Measurements from ENCODE around the gene ANO3.

The ANO3 gene

GRCh38 chr11:26418386-26418912, 86.5 kb downstream of the ANO3 start:
- Histone ChIP-seq H3K27ac (no peak overlapping the region), H3K9ac (no peak overlapping the region), H3K27me3 (ENCODE audit: control insufficient read depth, insufficient read depth, low read length) (no peaks in the 10 kb centered on the region), H3K4me3 (ENCODE audit: low read depth, low read length) (no peak overlapping the region), H2AFZ (no peak overlapping the region), H3K4me2 (ENCODE audit: low read length) (no peak overlapping the region), H3K36me3 (ENCODE audit: control insufficient read depth, insufficient read depth, low read length) (no peaks in the 10 kb centered on the region), H3K79me2 (no peaks in the 10 kb centered on the region), H3K4me1 (no peaks in the 10 kb centered on the region), H3K9me3 (ENCODE audit: control insufficient read depth, low read length) (no peaks in the 10 kb centered on the region)
- TF ChIP-seq CTCF (IDR thresholded peaks at IDR 0.05), result no peak

DNA sequence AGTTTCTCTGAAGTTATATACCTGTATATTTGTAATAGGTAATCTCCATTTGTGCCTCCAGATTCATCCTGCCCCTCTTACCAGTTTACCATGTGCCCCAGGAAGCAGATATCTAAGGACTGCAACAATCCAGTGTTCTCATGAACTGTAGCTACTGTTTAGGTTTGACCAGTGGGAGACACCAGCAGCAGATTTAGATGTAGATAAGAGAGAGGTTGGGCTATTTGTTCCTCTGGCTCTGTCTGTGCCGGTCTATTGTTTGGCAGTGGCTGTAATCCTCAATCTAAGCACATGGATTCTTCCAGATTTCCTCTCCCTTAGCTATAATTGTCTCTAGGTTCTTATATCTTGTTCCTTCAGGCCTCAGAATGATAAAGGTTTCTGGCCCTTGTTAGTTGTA, 88.4 kb downstream of the ANO3 start:
- H3K4me1 ChIP-seq, result no peaks in the 10 kb centered on the region
- no peak overlapping the region for H3K4me2 ChIP-seq (ENCODE audit: low read length)
- H3K4me3 ChIP-seq (ENCODE audit: low read depth, low read length), result no peak overlapping the region
- H3K9ac ChIP-seq, result no peak overlapping the region
- no peaks in the 10 kb centered on the region for H3K9me3 ChIP-seq (ENCODE audit: control insufficient read depth, low read length)
- no peaks in the 10 kb centered on the region for H3K36me3 ChIP-seq (ENCODE audit: control insufficient read depth, insufficient read depth, low read length)
- H2AFZ ChIP-seq, result no peak overlapping the region
- no peaks in the 10 kb centered on the region for H3K79me2 ChIP-seq
- no peak overlapping the region for H3K27ac ChIP-seq
- no peak for TF ChIP-seq CTCF (IDR thresholded peaks at IDR 0.05)
- no peaks in the 10 kb centered on the region for H3K27me3 ChIP-seq (ENCODE audit: control insufficient read depth, insufficient read depth, low read length)

DNA sequence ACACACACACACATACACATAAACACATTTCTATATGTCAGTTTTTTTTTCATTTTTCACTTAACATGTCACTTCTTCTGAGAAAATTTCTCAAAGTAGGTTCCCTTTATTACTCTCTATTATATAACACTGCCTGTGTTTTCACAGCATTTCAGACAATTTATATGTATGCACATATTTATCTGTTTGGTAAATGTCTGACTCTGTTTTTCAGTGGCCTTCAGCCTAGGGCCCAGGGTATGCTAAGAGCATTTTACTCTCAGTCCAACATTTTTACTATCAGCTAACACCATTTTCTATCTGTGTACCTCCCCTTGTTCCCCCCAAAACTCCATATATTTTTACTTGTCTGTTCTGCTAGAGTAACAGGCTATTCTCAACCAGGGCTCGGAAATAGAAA, 92.3 kb downstream of the ANO3 start:
- no peak for TF ChIP-seq CTCF (IDR thresholded peaks at IDR 0.05)
- Histone ChIP-seq H3K4me2 (ENCODE audit: low read length) (no peak overlapping the region), H3K4me3 (ENCODE audit: low read depth, low read length) (no peak overlapping the region), H3K27ac (no peak overlapping the region), H3K9ac (no peak overlapping the region), H3K27me3 (ENCODE audit: control insufficient read depth, insufficient read depth, low read length) (no peaks in the 10 kb centered on the region), H3K36me3 (ENCODE audit: control insufficient read depth, insufficient read depth, low read length) (no peaks in the 10 kb centered on the region), H3K4me1 (no peaks in the 10 kb centered on the region), H3K79me2 (no peaks in the 10 kb centered on the region), H2AFZ (no peak overlapping the region), H3K9me3 (ENCODE audit: control insufficient read depth, low read length) (no peaks in the 10 kb centered on the region)

DNA sequence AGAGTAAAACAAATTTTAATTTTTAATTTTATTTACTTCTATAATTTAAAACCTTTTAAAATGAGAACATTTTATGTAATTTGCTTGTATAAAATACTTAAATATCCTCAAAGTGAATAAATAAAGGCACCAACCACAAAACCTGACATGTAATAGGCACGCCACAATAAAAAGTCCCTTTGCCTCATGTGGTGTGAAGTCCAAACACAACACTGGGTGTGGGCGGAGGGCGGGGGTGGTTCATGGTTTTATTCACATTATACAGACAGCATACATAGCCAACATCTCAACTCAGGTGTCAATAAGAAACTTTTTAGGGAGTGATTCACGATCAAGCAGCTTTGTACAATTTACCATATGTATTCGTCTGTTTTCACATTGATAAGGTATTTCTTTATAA, 107.9 kb downstream of the ANO3 start:
- Histone ChIP-seq H3K27me3 (ENCODE audit: control insufficient read depth, insufficient read depth, low read length) (no peaks in the 10 kb centered on the region), H3K4me3 (ENCODE audit: low read depth, low read length) (no peak overlapping the region), H3K9ac (no peak overlapping the region), H3K79me2 (no peaks in the 10 kb centered on the region), H3K27ac (no peak overlapping the region), H3K4me2 (ENCODE audit: low read length) (no peak overlapping the region), H2AFZ (no peak overlapping the region), H3K9me3 (ENCODE audit: control insufficient read depth, low read length) (no peaks in the 10 kb centered on the region), H3K36me3 (ENCODE audit: control insufficient read depth, insufficient read depth, low read length) (no peaks in the 10 kb centered on the region), H3K4me1 (no peaks in the 10 kb centered on the region)
- TF ChIP-seq CTCF (IDR thresholded peaks at IDR 0.05), result no peak

DNA sequence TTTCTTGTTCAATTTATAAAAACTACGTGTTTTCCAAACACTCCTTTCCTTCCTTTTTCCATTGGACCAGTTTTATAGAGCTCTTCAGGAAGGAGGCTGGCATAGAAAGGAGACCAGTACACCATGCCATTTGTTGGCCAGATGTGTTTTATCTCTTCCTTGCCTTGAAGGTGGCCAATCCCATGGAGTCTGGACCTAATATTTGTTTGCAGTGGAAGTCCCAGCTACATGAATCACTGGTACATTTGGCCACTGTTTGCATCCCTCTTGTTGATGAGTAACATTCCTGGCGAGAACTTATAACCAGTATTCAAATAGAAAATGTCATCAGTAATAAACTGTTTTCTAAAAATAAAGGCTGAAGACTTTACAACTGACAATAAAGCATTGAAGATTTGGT, 110.2 kb downstream of the ANO3 start:
- no peak overlapping the region for H2AFZ ChIP-seq
- no peaks in the 10 kb centered on the region for H3K9me3 ChIP-seq (ENCODE audit: control insufficient read depth, low read length)
- no peaks in the 10 kb centered on the region for H3K4me1 ChIP-seq
- H3K27ac ChIP-seq, result no peak overlapping the region
- no peak overlapping the region for H3K9ac ChIP-seq
- H3K79me2 ChIP-seq, result no peaks in the 10 kb centered on the region
- H3K4me2 ChIP-seq (ENCODE audit: low read length), result no peak overlapping the region
- no peaks in the 10 kb centered on the region for H3K36me3 ChIP-seq (ENCODE audit: control insufficient read depth, insufficient read depth, low read length)
- H3K27me3 ChIP-seq (ENCODE audit: control insufficient read depth, insufficient read depth, low read length), result no peaks in the 10 kb centered on the region
- TF ChIP-seq CTCF (IDR thresholded peaks at IDR 0.05), result no peak
- H3K4me3 ChIP-seq (ENCODE audit: low read depth, low read length), result no peak overlapping the region
